BLaER1 treated with 17β-estradiol and CSF1 and Interleukin-3, amounts not matched to agents 10 nM and 100 nM (cell line): Measurements from ENCODE around the gene ATG9B.

Source experiments
- H3K27ac ChIP-seq, 11 experiments: shearing (Covaris generic); formaldehyde crosslinking; 2 replicates each; pipeline ENCODE4 v1.8.1; 2022
- H3K27me3 ChIP-seq, 11 experiments: shearing (Covaris generic); formaldehyde crosslinking; 2 replicates each; pipeline ENCODE4 v1.8.1; 2022
- H3K36me3 ChIP-seq, 11 experiments: shearing (Covaris generic); formaldehyde crosslinking; 2 replicates each; pipeline ENCODE4 v1.8.1; 2022
- H3K4me1 ChIP-seq, 10 experiments: shearing (Covaris generic); formaldehyde crosslinking; 2 replicates each; pipeline ENCODE4 v1.8.1; 2022
- H3K4me2 ChIP-seq, 11 experiments: shearing (Covaris generic); formaldehyde crosslinking; 2 replicates each; pipeline ENCODE4 v1.8.1; 2022
- H3K4me3 ChIP-seq, 10 experiments: shearing (Covaris generic); formaldehyde crosslinking; 2 replicates each; pipeline ENCODE4 v1.8.1; 2022
- H3K9ac ChIP-seq, 11 experiments: shearing (Covaris generic); formaldehyde crosslinking; 2 replicates each; pipeline ENCODE4 v1.8.1; 2022
- H3K9me3 ChIP-seq, 11 experiments: shearing (Covaris generic); formaldehyde crosslinking; replicated peaks in 1 of 11; 2 replicates each; pipeline ENCODE4 v1.8.1; 2022
- H4K20me1 ChIP-seq, 11 experiments: shearing (Covaris generic); formaldehyde crosslinking; 2 replicates each; pipeline ENCODE4 v1.8.1; 2022
- Cebpa-rat ChIP-seq, 11 experiments: shearing (Covaris generic); IDR thresholded peaks; 2 replicates each; pipeline ENCODE4 v1.8.1; 2022

Gene ATG9B

DNA sequence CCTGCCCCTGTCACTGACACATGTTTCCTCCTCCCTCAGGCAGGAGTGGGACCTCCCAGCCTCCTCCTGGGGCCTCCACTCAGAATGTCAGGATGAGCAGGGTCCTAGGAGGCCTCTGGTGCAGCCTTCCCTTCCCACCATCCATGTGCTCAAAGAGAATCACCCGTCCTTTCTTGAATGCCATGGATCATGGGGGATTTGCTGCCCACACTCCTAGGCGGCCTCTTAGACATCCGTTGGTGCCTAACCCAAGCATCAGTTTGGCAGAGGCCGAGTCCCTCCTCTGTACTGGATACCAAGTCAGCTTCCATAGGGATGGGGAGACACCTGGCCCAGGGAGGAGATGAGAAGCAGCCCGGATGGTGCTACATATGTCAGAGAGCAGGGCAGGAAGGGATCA, 26.5 kb downstream of the ATG9B start:
- Histone ChIP-seq H4K20me1 (no peaks in the 10 kb centered on the region), H3K4me3 (no peak overlapping the region), H3K4me1 (peaks cover 40 to 65% (median 52%) of the 10 kb centered on the region in 10 experiments), H3K4me2 (peak overlapping the region; percentile 74 to 95 (median 87)), H3K36me3 (peaks cover 0 to 35% (median 9%) of the 10 kb centered on the region in 11 experiments; a peak in 5 of 22 replicates), H3K9me3 (no peaks in the 10 kb centered on the region), H3K27me3 (no peaks in the 10 kb centered on the region), H3K27ac (peak overlapping the region in 1 of 11 experiments; percentile 64; a peak in 2 of 22 replicates), H3K9ac (peak overlapping the region in 1 of 11 experiments; percentile 73; a peak in 1 of 22 replicates)
- no peak for TF ChIP-seq Cebpa-rat (IDR thresholded peaks at IDR 0.05)

DNA sequence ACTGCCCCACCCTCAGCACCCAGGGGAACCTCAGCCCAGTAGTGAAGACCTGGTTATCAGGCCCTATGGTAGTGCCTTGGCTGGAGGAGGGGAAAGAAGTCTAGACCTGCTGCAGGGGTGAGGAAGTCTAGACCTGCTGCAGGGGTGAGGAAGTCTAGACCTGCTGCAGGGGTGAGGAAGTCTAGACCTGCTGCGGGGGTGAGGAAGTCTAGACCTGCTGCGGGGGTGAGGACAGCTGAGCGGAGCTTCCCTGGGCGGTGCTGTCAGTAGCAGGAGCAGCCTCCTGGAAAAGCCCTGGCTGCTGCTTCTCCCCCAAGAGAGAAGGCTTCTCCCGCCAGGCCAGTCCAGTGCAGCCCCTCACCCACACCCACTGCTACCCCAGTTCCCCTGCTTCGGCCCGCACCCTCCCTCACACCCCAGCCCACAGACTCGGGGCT, 27.2 kb downstream of the ATG9B start:
- peak overlapping the region in 10 of 11 experiments; percentile 41 to 73 (median 65); a peak in 16 of 22 replicates for H3K27ac ChIP-seq
- no peak for TF ChIP-seq Cebpa-rat (IDR thresholded peaks at IDR 0.05)
- peaks cover 0 to 28% (median 9%) of the 10 kb centered on the region in 11 experiments; a peak in 5 of 22 replicates for H3K36me3 ChIP-seq
- no peaks in the 10 kb centered on the region for H4K20me1 ChIP-seq
- no peaks in the 10 kb centered on the region for H3K27me3 ChIP-seq
- no peaks in the 10 kb centered on the region; a peak in 1 of 22 replicates for H3K9me3 ChIP-seq
- peaks cover 40 to 68% (median 54%) of the 10 kb centered on the region in 10 experiments for H3K4me1 ChIP-seq
- peak overlapping the region in 9 of 10 experiments; percentile 14 to 64 (median 50); a peak in 15 of 20 replicates for H3K4me3 ChIP-seq
- peak overlapping the region; percentile 74 to 95 (median 87) for H3K4me2 ChIP-seq
- H3K9ac ChIP-seq, result peak overlapping the region; percentile 35 to 73 (median 61); a peak in 15 of 22 replicates

DNA sequence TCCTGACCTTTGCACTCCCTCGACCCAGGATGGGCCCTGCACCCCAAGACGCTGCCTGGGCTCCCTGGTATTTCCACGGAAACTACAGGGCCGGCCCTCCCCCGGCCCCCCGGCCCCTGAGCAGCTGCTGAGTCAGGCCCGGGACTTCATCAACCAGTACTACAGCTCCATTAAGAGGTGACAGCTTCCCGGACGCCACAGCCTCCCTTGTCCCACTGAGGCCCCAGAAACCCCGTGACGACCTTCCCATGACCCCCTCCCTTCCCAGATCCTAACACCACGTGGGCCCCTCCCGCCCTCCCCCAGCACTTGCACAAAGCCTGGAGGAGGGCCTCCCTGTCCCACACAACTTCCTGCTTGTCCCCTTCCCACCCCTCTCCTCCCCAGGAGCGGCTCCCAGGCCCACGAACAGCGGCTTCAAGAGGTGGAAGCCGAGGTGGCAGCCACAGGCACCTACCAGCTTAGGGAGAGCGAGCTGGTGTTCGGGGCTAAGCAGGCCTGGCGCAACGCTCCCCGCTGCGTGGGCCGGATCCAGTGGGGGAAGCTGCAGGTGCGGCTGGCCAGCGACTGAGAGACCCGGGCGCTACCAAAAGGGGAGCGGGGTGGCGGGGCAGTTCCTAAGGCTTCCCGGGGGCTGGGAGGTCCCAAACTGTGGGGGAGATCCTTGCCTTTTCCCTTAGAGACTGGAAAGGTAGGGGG, 27.8 kb downstream of the ATG9B start:
- peak overlapping the region; percentile 74 to 95 (median 87) for H3K4me2 ChIP-seq
- H3K9ac ChIP-seq, result peak overlapping the region; percentile 35 to 73 (median 61); a peak in 16 of 22 replicates
- H3K27ac ChIP-seq, result peak overlapping the region in 10 of 11 experiments; percentile 41 to 73 (median 65); a peak in 17 of 22 replicates
- H3K27me3 ChIP-seq, result no peaks in the 10 kb centered on the region
- H3K4me3 ChIP-seq, result peak overlapping the region in 9 of 10 experiments; percentile 14 to 64 (median 50); a peak in 16 of 20 replicates
- no peaks in the 10 kb centered on the region for H4K20me1 ChIP-seq
- H3K36me3 ChIP-seq, result peaks cover 0 to 22% (median 4%) of the 10 kb centered on the region in 11 experiments; a peak in 5 of 22 replicates
- H3K4me1 ChIP-seq, result peaks cover 40 to 63% (median 50%) of the 10 kb centered on the region in 10 experiments
- no peak for TF ChIP-seq Cebpa-rat (IDR thresholded peaks at IDR 0.05)
- H3K9me3 ChIP-seq, result peaks cover under 1 to 4% (median 3%) of the 10 kb centered on the region in 11 experiments; a peak in 20 of 22 replicates

DNA sequence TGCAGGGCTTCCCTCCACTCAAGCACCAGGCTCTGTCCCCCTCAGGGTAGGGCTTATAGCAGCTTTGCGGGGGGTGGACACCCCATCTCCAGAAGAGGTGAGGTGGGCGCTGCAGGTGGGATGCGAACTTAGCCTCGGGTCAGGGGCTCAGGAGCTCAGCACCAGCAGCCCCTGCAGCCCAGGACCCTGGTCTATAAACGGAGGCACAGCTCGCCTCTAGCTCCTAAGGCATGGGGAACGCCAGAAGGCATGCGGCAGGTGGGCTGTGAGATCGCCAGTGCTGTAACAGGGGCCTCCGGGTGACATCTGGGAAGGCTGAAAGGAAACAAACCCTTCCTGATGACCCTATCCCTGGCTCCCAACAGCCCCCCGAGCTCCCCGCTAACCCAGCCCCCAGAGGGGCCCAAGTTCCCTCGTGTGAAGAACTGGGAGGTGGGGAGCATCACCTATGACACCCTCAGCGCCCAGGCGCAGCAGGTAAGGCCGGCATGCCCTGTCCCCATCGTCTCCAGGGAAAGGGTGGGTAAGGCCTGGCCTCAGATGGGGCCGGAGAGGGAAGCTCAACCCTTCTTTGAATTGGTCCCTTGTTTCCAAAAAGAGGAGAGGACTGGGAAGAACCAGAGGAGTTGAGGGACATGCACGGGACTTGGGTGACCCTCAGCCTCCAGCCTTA, 29.3 kb downstream of the ATG9B start:
- H3K36me3 ChIP-seq, result peaks cover 0 to 11% (median 0%) of the 10 kb centered on the region in 11 experiments; a peak in 2 of 22 replicates
- no peaks in the 10 kb centered on the region for H3K27me3 ChIP-seq
- H3K4me3 ChIP-seq, result peak overlapping the region in 8 of 10 experiments; percentile 19 to 62 (median 38); a peak in 15 of 20 replicates
- peak overlapping the region in 10 of 11 experiments; percentile 54 to 77 (median 71); a peak in 17 of 22 replicates for H3K9ac ChIP-seq
- H3K4me1 ChIP-seq, result peaks cover 45 to 59% (median 49%) of the 10 kb centered on the region in 10 experiments
- H3K4me2 ChIP-seq, result peak overlapping the region; percentile 82 to 97 (median 86)
- TF ChIP-seq Cebpa-rat (IDR thresholded peaks at IDR 0.05), result no peak
- peaks cover 16 to 20% (median 18%) of the 10 kb centered on the region in 11 experiments for H3K9me3 ChIP-seq
- H4K20me1 ChIP-seq, result no peaks in the 10 kb centered on the region
- peak overlapping the region in 10 of 11 experiments; percentile 55 to 83 (median 78); a peak in 19 of 22 replicates for H3K27ac ChIP-seq

DNA sequence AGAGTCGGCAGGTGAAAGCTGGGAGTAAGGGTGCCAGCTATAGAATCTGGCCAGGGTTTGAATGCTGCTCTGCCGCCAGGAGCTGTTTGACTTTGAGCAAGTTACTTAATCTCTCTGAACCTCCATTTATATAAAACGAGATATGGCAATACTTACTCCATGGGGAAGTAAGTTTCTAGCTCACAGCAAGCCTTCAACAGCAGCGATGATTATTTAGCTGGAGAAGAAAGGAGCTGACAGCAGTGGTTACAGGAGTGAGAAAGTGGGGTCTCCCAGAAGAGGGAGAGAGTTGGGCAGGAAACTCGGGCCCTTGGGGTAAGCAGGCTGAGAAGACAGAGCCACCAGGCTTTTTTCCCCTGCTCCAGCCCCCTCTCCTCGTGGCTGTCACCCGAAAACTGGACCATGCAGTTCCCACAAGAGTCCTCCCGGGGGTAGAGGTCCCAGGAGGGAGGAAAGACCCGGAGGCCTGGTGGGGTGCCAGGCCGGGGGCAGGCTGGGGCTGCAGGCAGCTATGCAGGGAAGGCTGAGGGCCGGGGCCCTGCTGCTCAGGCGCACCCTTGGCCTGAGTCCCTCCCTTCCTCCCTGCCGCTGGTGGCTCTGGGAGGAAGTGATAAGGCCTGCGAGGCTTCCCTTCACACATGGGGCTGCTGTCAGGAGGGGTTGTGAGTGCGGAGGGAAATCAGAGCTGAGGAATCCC, 30.0 kb downstream of the ATG9B start:
- Histone ChIP-seq H4K20me1 (no peaks in the 10 kb centered on the region), H3K9ac (peak overlapping the region; percentile 42 to 77 (median 71); a peak in 21 of 22 replicates), H3K4me3 (peak overlapping the region in 8 of 10 experiments; percentile 19 to 62 (median 38); a peak in 12 of 20 replicates), H3K4me1 (peaks cover 52 to 66% (median 55%) of the 10 kb centered on the region in 10 experiments), H3K27ac (peak overlapping the region; percentile 49 to 83 (median 78)), H3K27me3 (no peaks in the 10 kb centered on the region), H3K4me2 (peak overlapping the region; percentile 82 to 97 (median 86)), H3K9me3 (peaks cover 17 to 23% (median 20%) of the 10 kb centered on the region in 11 experiments), H3K36me3 (peaks cover 0 to 11% (median 0%) of the 10 kb centered on the region in 11 experiments; a peak in 2 of 22 replicates)
- no peak for TF ChIP-seq Cebpa-rat (IDR thresholded peaks at IDR 0.05)

DNA sequence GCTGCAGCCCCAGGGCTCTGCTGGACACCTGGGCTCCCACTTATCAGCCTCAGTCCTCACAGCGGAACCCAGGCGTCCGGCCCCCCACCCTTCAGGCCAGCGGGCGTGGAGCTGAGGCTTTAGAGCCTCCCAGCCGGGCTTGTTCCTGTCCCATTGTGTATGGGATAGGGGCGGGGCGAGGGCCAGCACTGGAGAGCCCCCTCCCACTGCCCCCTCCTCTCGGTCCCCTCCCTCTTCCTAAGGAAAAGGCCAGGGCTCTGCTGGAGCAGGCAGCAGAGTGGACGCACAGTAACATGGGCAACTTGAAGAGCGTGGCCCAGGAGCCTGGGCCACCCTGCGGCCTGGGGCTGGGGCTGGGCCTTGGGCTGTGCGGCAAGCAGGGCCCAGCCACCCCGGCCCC, 30.8 kb downstream of the ATG9B start:
- peak overlapping the region in 8 of 11 experiments; percentile 64 to 83 (median 80); a peak in 11 of 22 replicates for H3K27ac ChIP-seq
- H3K9ac ChIP-seq, result peak overlapping the region in 6 of 11 experiments; percentile 62 to 77 (median 71); a peak in 7 of 22 replicates
- no peaks in the 10 kb centered on the region for H3K27me3 ChIP-seq
- H3K9me3 ChIP-seq, result peaks cover 17 to 23% (median 20%) of the 10 kb centered on the region in 11 experiments
- peaks cover 60 to 73% (median 63%) of the 10 kb centered on the region in 10 experiments for H3K4me1 ChIP-seq
- no peak overlapping the region for H3K4me3 ChIP-seq
- peaks cover 0 to 11% (median 0%) of the 10 kb centered on the region in 11 experiments; a peak in 2 of 22 replicates for H3K36me3 ChIP-seq
- TF ChIP-seq Cebpa-rat (IDR thresholded peaks at IDR 0.05), result no peak
- H3K4me2 ChIP-seq, result peak overlapping the region; percentile 82 to 97 (median 86)
- no peaks in the 10 kb centered on the region for H4K20me1 ChIP-seq

DNA sequence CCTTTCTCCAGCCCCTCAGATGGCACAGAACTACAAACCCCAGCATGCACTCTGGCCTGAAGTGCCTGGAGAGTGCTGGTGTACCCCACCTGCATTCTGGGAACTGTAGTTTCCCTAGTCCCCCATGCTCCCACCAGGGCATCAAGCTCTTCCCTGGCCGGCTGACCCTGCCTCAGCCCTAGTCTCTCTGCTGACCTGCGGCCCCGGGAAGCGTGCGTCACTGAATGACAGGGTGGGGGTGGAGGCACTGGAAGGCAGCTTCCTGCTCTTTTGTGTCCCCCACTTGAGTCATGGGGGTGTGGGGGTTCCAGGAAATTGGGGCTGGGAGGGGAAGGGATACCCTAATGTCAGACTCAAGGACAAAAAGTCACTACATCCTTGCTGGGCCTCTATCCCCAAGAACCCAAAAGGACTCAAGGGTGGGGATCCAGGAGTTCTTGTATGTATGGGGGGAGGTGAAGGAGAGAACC, 31.4 kb downstream of the ATG9B start:
- Histone ChIP-seq H3K4me1 (peaks cover 61 to 73% (median 64%) of the 10 kb centered on the region in 10 experiments), H3K4me2 (peak overlapping the region in 7 of 11 experiments; percentile 82 to 97 (median 89); a peak in 10 of 22 replicates), H3K9ac (no peak overlapping the region), H3K9me3 (peaks cover 17 to 23% (median 20%) of the 10 kb centered on the region in 11 experiments), H4K20me1 (0 out of 22 replicates have a peak, but pooled peaks cover 0 to 4% (median 0%) of the 10 kb centered on the region in 11 experiments), H3K27ac (peak overlapping the region in 2 of 11 experiments; percentile 82 to 83; a peak in 1 of 22 replicates), H3K36me3 (peaks cover 0 to 11% (median 0%) of the 10 kb centered on the region in 11 experiments; a peak in 1 of 22 replicates), H3K4me3 (no peak overlapping the region), H3K27me3 (no peaks in the 10 kb centered on the region)
- no peak for TF ChIP-seq Cebpa-rat (IDR thresholded peaks at IDR 0.05)
